H1 (cell line): ENCODE data around the gene HAVCR2. TPM values are rescaled to one million over a fixed set of nuclear protein-coding genes. Genes with fewer than 3 reads are reported as not detected.
A peak's percentile ranks its signal among the peaks of the same experiment; 100 is the strongest.

ENCODE experiments used
- ASH2L ChIP-seq: fragments of 200-600, 300-600 bp; sonication (generic); IDR thresholded peaks from one replicate; pipeline ENCODE4 v1.7.1; 2017; ENCODE audit warnings: low read length
- CHD1 ChIP-seq: IDR thresholded peaks from 2 replicates; pipeline ENCODE4 v1.6.1; 2012; ENCODE audit warnings: low read depth, low read length, improper control_type of control experiment
- CREB1 ChIP-seq: IDR thresholded peaks from 2 replicates; pipeline ENCODE4 v1.6.1; 2012; ENCODE audit warnings: inconsistent platforms
- KDM4A ChIP-seq: IDR thresholded peaks from one replicate; pipeline ENCODE4 v1.7.1; 2012; ENCODE audit warnings: low read depth, mild to moderate bottlenecking, moderate library complexity, low read length, inconsistent platforms; ENCODE audit not compliant: severe bottlenecking
- POLR2A ChIP-seq, 2 experiments: IDR thresholded peaks; 1 replicate in 1 of 2; 2 replicates in 1 of 2; pipeline ENCODE4 v1.6.1; 2011; ENCODE audit warnings: low read depth in 2 of 2, low read length in 2 of 2, mild to moderate bottlenecking in 2 of 2; ENCODE audit errors: control extremely low read depth in 1 of 2
- RBBP5 ChIP-seq: IDR thresholded peaks from 2 replicates; pipeline ENCODE4 v1.7.1; 2012; ENCODE audit warnings: low read depth, mild to moderate bottlenecking, inconsistent platforms, low read length, moderate library complexity, borderline replicate concordance
- RXRA ChIP-seq: IDR thresholded peaks from 2 replicates; pipeline ENCODE4 v1.6.1; 2011; ENCODE audit warnings: low read depth, mild to moderate bottlenecking, low read length, moderate library complexity; ENCODE audit not compliant: insufficient read depth
- SIN3A ChIP-seq, 2 experiments: IDR thresholded peaks in 1 of 2; conservative IDR thresholded peaks in 1 of 2; 2 replicates each; pipeline ENCODE4 v1.6.1; 2011 to 2012; ENCODE audit warnings: low read length in 2 of 2, improper control_type of control experiment in 1 of 2, low read depth in 1 of 2, mild to moderate bottlenecking in 1 of 2
- SP1 ChIP-seq: IDR thresholded peaks from 2 replicates; pipeline ENCODE4 v1.6.1; 2011; ENCODE audit warnings: low read depth, low read length
- polyA plus RNA-seq, 7 experiments: library from polyadenylated mRNA; depleted of rRNA in 3 of 7; stranded (reverse) in 5 of 7; unstranded in 2 of 7; fragments of >200 nt in 5 of 7; fragments of 200-250 nt in 2 of 7; gene quantifications; 1 replicate in 5 of 7; 2 replicates in 1 of 7; 4 replicates in 1 of 7; pipeline versions ENCODE4 v1.2.1 to v1.2.3, GENCODE V29; 2011 to 2013; ENCODE audit warnings: missing spikeins in 2 of 7, mixed read lengths in 2 of 7
- total RNA-seq: library from RNA; stranded (reverse); fragmentation: NEBNext Ultra II Directional; extraction: Animal tissue kit (Norgen Biotek cat#: 25700); gene quantifications from 2 replicates; pipeline ENCODE4 v1.2.1, GENCODE V29; 2021

HAVCR2 gene
- total and polyA plus RNA-seq, 2 of the 8 experiments (the other 6 are each of a cell fraction or from before 2014, with no cell fraction given) = 0.03 TPM; not detected in 1

- TF ChIP-seq RXRA = no peak
- TF ChIP-seq POLR2A (IDR thresholded peaks at IDR 0.05; ENCODE audit: control extremely low read depth in 1 of 2, low read depth in 2 of 2, low read length in 2 of 2) = peak; percentile 60 to 86
- TF ChIP-seq RBBP5 = peak; percentile 55; the same call in 1 of the 2 replicates
- peak; percentile 88 for TF ChIP-seq SP1
- TF ChIP-seq KDM4A = peak; percentile 47
- no peak for TF ChIP-seq CHD1
- peak; percentile 54 for TF ChIP-seq CREB1
- peak; percentile 82 for TF ChIP-seq ASH2L
- TF ChIP-seq SIN3A (conservative IDR thresholded peaks at IDR 0.05 in 1 of 2, IDR thresholded peaks at IDR 0.05 in 1 of 2; ENCODE audit: low read depth in 1 of 2, low read length in 2 of 2) = 0 out of 4 replicates have a peak, but pooled peaks of 1 of the 2 experiments have one; percentile 41
These were observed 33.7 kb upstream of the HAVCR2 start, which contains the start of gene MED7 (continued) for GRCh38 chr5:157142317-157143126.
